NCI-H128 (cell line): ENCODE results near the gene RAPGEF4.
"Not testable (repeated sequence)": the region's sequence is repeated elsewhere in the genome, so short reads cannot be mapped to it uniquely, and the experiment has no call there.

Experiments used
- DNase-seq: peaks from one replicate; lab custom pipeline; 2025; ENCODE audit not compliant: unreplicated experiment; lab: John Stamatoyannopoulos, UW

The RAPGEF4 gene

DNA sequence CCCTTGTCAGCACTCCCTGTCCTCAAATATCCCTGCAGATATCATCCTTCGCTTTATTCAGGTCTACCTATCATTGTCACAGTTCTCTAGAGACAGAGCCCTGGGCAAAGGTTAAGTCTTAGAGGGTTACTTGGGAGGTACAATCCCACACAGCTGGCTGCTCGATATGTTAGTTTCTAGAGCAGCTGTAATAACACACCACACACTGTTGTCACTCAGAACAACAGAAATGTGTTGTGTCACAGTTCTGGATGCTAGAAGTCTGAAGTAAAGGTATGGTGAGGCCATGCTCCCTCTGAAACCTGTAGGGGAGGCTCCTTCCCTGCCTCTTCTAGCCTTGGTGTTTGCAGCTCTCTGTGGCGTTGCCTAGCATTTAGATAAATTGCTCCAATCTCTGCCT, 9.9 kb upstream of the RAPGEF4 start:
- no peak for DNase-seq

GRCh38 chr2:172726172-172726735, 9.4 kb upstream of the RAPGEF4 start:
- no peak for DNase-seq

- DNase-seq, result no peak
These were observed 5.2 kb upstream of the RAPGEF4 start for GRCh38 chr2:172730411-172730810.

GRCh38 chr2:172734711-172735581, 699 bp upstream of the RAPGEF4 start:
- no peak for DNase-seq

GRCh38 chr2:172736424-172737174, 954 bp downstream of the RAPGEF4 start:
- DNase-seq, result no peak

- DNase-seq, result no peak
These were observed 4.1 kb downstream of the RAPGEF4 start for GRCh38 chr2:172739661-172740266.

DNA sequence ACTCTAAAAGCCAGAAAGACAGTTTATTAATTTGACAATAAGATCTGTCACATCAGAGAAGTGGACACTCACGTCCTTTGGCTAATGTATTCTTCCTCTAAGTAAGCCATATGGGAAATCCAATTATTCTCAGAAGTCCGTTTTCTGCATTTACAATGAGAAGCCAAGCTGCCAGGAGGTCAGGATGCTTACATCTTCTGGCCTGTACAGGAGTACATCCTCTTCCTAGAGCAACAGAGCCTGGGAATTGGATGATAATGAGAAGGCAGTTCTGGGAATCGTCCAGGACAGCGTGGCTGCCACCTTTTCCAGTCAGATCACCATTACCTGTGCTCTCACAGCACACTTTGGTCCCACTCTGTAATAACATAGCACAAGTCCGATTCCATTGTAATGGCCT, 5.2 kb downstream of the RAPGEF4 start:
- no peak for DNase-seq

DNA sequence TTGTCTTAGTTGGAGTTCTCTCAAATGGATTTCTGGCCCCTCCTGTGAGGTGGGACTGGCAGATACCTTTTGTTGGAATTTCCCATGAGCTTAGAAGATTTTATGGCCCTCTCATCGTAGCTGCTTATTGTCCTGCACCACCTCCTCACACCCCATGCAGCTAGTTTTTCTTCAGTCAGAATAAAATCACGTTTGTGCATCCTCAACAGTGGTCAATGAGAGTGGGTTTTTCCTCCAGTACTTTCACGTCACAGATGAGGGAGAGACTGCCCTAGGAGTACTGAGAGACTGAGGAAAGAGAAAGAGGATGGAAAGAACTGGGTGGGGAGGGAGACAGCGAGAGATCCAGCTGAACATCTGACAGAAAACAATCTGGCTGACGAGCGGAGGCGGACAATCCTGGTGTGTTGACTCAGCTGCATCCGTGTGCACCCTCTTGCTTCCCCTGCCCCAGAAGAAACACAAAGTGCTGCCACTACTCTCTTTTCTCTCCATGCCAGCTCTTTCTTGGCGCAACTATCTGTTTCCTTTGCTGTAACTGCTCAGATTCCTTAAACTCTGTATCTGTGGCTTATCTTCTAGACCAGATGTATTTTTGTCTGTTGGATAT, 7.4 kb downstream of the RAPGEF4 start:
- DNase-seq, result no peak

- DNase-seq, result no peak
These were observed 8.3 kb downstream of the RAPGEF4 start for GRCh38 chr2:172743898-172744297.

GRCh38 chr2:172745636-172746035, 10.0 kb downstream of the RAPGEF4 start:
- DNase-seq, result no peak

- not testable (repeated sequence) for DNase-seq
These were observed 12.9 kb downstream of the RAPGEF4 start for GRCh38 chr2:172748543-172748942.

DNA sequence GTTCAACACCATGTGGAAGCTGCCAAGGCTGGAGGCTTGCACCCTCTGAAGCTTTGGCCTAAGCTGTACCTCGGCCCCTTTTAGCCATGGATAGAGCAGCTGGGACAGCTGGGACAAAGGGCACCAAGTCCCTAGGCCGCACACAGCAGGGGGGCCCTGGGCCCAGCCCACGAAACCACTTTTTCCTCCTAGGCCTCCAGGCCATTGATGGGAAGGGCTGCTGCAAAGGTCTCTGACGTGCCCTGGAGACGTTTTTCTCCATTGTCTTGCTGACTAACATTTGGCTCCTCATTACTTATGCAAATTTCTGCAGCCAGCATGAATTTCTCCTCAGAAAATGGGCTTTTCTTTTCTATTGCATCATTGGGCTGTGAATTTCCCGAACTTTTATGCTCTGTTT, 13.7 kb downstream of the RAPGEF4 start:
- no peak for DNase-seq

GRCh38 chr2:172751564-172751963, 15.9 kb downstream of the RAPGEF4 start:
- DNase-seq, result no peak

GRCh38 chr2:172753610-172754009, 18.0 kb downstream of the RAPGEF4 start:
- DNase-seq, result no peak

- DNase-seq, result no peak
These were observed 23.8 kb downstream of the RAPGEF4 start for GRCh38 chr2:172759441-172759840.

DNA sequence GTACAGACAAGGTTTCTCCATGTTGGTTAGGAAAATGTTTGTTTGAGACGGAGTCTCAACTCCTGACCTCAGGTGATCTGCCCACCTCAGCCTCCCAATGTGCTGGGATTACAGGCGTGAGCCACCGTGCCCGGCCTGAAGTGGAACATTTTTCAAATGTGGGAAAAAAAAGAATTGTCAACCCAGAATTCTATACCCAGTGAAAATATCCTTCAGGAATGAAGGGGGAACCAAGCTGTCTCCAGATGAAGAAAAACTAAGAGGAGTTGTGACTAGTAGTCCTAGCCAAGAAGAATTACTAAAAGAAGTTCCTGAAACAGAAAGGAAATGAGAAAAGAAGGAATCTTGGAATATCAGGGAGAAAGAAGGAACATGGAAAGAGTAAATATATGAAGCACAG, 25.7 kb downstream of the RAPGEF4 start:
- no peak for DNase-seq

GRCh38 chr2:172762574-172762973, 26.9 kb downstream of the RAPGEF4 start:
- DNase-seq, result no peak

GRCh38 chr2:172763079-172763478, 27.4 kb downstream of the RAPGEF4 start:
- DNase-seq, result no peak

- DNase-seq, result no peak
These were observed 30.0 kb downstream of the RAPGEF4 start for GRCh38 chr2:172765662-172766061.

- no peak for DNase-seq
These were observed 32.8 kb downstream of the RAPGEF4 start for GRCh38 chr2:172768401-172768800.

GRCh38 chr2:172769879-172770278, 34.2 kb downstream of the RAPGEF4 start:
- no peak for DNase-seq
